Spinal cord (tissue), 10 donors: ENCODE data around the gene B3GNT9. TPM values are rescaled to one million over a fixed set of nuclear protein-coding genes. Genes with fewer than 3 reads are reported as not detected.

Source experiments
- DNase-seq, 6 donors: peaks; one replicate each; pipeline versions ENCODE4 v3.0.0 to v3.0.0-alpha.2; 2013 to 2015; ENCODE audit warnings: low spot score in 6 of 6, low read depth in 4 of 6
- H3K27ac ChIP-seq: one replicate; pipeline ENCODE4 v1.5.1; 2013; ENCODE audit warnings: low read depth, low read length, control low read depth
- H3K27me3 ChIP-seq: one replicate; pipeline ENCODE4 v1.6.1; 2013; ENCODE audit warnings: low read length; ENCODE audit not compliant: control insufficient read depth, insufficient read depth
- H3K36me3 ChIP-seq: one replicate; pipeline ENCODE4 v1.6.1; 2013; ENCODE audit warnings: low read length; ENCODE audit not compliant: control insufficient read depth, insufficient read depth
- H3K4me1 ChIP-seq: one replicate; pipeline ENCODE4 v1.6.1; 2013; ENCODE audit warnings: low read length; ENCODE audit not compliant: control insufficient read depth, insufficient read depth
- H3K4me3 ChIP-seq: one replicate; pipeline ENCODE4 v1.5.1; 2013; ENCODE audit warnings: low read depth, low read length, control low read depth
- H3K9me3 ChIP-seq: one replicate; pipeline ENCODE4 v1.6.1; 2013; ENCODE audit warnings: low read length; ENCODE audit not compliant: control insufficient read depth, insufficient read depth
- WGBS: methylation state at CpG from one replicate; pipeline ENCODE4 v1.1.5; 2013; ENCODE audit warnings: missing lambda C conversion rate; ENCODE audit not compliant: insufficient coverage; 5-methylcytosine and 5-hydroxymethylcytosine counted together
- polyA plus RNA-seq, 2 donors: library from polyadenylated mRNA; unstranded; fragments of 120-200 nt; gene quantifications; one replicate each; pipeline ENCODE4 v1.2.1, GENCODE V29; 2013; ENCODE audit not compliant: insufficient read length in 2 of 2
- total RNA-seq, 2 donors: library from RNA; depleted of rRNA in 1 of 2; stranded (reverse); fragments of 120-200 nt in 1 of 2; fragments of >200 nt in 1 of 2; gene quantifications; one replicate each; pipeline versions ENCODE4 v1.2.3 to v1.2.4, GENCODE V29; 2013 to 2014
- donor health status: healthy.

B3GNT9 gene
- total and polyA plus RNA-seq, 4 donors = 6.2 to 34.9 (median 11.0) TPM

- H3K4me1 ChIP-seq = peaks cover 45% of the 10 kb centered on the region
- no peaks in the 10 kb centered on the region for H3K9me3 ChIP-seq
- 49% methylated on average over 23 of the region's 26 CpGs for WGBS
- H3K27me3 ChIP-seq = no peaks in the 10 kb centered on the region
- no peak overlapping the region for H3K27ac ChIP-seq
- H3K4me3 ChIP-seq = no peak overlapping the region
- DNase-seq = peak in 1 of 6 donors; percentile 72
- peaks cover 13% of the 10 kb centered on the region for H3K36me3 ChIP-seq
Measured at GRCh38 chr16:67187175-67187890, 36.5 kb upstream of the B3GNT9 start.

GRCh38 chr16:67186550-67186950 lies 35.8 kb upstream of the B3GNT9 start:
- Histone ChIP-seq H3K4me1 (peaks cover 42% of the 10 kb centered on the region), H3K27me3 (no peaks in the 10 kb centered on the region), H3K4me3 (no peak overlapping the region), H3K9me3 (no peaks in the 10 kb centered on the region), H3K36me3 (peaks cover 13% of the 10 kb centered on the region), H3K27ac (no peak overlapping the region)
- WGBS = 93% methylated on average over 3 of the region's 5 CpGs
- DNase-seq = no peak

DNA sequence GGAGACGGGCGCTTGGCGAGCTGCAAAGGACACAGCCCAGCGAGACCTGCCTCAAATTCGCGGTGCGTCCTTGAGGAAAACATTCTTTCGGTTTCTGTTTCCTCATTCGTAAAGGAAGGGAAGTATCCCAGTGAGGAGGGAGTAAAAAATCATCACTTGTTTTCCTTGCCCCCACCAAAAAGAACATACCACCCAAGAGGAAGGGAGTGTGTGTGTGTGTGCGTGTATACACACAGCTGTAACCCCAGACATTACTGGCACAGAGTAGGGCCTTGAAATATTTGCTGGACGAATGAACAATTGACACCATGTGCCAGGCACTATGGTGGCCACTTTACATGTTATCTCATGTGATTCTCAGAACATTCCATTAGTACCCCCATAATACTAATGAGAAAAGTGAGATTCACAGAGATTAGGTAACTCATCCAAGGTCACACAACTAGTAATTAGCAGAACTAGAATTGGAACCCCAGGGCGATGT lies 34.9 kb upstream of the B3GNT9 start:
- DNase-seq = no peak
- Histone ChIP-seq H3K9me3 (no peaks in the 10 kb centered on the region), H3K27ac (no peak overlapping the region), H3K4me3 (no peak overlapping the region), H3K36me3 (peaks cover 14% of the 10 kb centered on the region), H3K4me1 (peaks cover 44% of the 10 kb centered on the region), H3K27me3 (no peaks in the 10 kb centered on the region)
- WGBS = 12% methylated on average over 8 of the region's 12 CpGs

DNA sequence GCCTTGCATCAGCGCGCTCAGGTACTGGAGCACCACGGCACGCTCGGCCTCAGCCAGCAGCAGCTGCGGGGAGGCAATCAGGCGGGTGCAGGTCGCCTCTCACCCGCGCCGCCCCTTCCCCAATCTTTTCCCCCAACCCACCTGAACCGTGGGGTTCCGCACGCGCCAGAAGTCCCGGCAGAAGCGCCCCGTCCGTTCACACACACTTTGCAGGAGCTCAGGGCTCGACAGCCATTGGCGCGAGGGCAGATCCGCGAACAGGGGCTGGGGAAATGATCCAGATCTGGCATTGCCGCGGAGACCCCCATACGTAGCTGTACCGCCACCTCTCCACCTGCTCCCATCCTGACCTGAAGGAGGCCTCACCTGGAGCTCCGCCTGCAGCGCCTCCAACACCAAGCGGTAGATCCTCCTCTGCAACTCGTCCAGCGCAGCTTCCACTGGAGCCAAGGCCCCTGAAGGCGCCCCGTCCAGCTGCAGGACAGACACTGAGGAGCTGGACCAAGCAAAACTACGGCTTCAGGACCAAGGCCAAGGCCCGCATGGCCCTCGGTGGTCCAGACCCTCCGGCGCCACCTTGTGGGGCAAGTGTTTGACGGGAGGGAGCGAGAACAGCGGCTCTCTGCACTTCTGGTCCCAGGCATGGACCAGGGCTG lies 34.3 kb upstream of the B3GNT9 start:
- Histone ChIP-seq H3K4me1 (peaks cover 47% of the 10 kb centered on the region), H3K27ac (peak overlapping the region; percentile 40), H3K4me3 (no peak overlapping the region), H3K36me3 (peaks cover 20% of the 10 kb centered on the region), H3K9me3 (no peaks in the 10 kb centered on the region), H3K27me3 (no peaks in the 10 kb centered on the region)
- WGBS = 12% methylated on average over 43 of the region's 43 CpGs
- peak in 4 of 6 donors; percentile 70 to 92 (median 80) for DNase-seq

DNA sequence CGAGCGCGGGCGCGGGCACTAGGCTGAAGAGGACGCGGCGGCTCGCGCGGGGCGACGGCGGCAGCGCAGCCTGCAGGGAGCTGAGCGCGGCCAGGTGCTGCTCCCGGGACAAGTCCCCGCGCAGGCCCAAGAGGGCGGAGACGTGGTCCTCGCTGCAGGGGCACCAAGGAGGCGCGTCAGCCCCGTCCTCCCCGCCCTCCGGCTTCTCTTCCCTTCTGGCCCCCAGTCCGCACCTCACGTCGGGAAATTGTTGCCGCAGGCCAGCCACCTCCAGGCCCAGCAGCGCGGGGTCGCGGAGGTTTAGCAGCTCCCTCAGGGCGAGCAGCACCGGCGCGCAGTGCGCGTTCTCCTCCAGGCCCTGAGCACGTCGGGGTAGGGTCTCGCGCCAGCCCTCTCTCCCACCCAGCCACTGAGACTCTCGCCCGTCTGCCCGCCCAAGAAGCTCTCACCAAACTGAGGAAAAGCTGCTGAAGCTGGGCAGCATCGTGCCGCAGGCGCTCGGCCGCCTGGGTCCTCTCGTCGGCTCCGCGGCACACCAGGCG lies 33.7 kb upstream of the B3GNT9 start:
- Histone ChIP-seq H3K4me1 (peaks cover 47% of the 10 kb centered on the region), H3K27me3 (no peaks in the 10 kb centered on the region), H3K4me3 (peak overlapping the region; percentile 68), H3K9me3 (no peaks in the 10 kb centered on the region), H3K36me3 (peaks cover 26% of the 10 kb centered on the region), H3K27ac (peak overlapping the region; percentile 87)
- no peak for DNase-seq
- WGBS = 5% methylated on average over 59 of the region's 59 CpGs

- Histone ChIP-seq H3K9me3 (no peaks in the 10 kb centered on the region), H3K27ac (peak within 1 kb of the TSS; percentile 87), H3K4me3 (peak within 1 kb of the TSS; percentile 68), H3K27me3 (no peaks in the 10 kb centered on the region), H3K4me1 (peaks cover 49% of the 10 kb centered on the region), H3K36me3 (peaks cover 31% of the 10 kb centered on the region)
- DNase-seq = peak; percentile 91 to 99 (median 92)
- under 1% methylated on average over 77 of the region's 77 CpGs for WGBS
Measured at GRCh38 chr16:67183627-67184452, 33.0 kb upstream of the B3GNT9 start, which contains the start of gene MATCAP1. MATCAP1 (minus strand) TSS chr16:67183963; CDS start chr16:67180610, 3,353 bp downstream.

DNA sequence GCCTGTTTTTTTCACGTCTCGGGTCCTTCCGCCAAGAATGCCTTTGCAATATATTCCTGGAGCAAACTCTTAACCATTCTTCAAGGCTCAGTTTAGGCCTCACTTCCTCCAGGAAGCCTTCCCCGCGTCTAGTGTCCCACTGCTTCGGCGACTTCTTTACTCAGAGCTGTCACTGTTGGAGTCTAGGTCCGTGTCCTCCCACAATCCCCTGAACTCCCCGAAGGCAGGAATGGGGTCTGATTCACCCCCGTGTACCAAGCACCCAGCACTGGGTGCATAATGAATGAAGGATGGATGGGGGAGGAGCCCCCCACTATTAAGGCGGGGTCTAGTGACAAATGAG lies 32.5 kb upstream of the B3GNT9 start:
- DNase-seq = no peak
- H3K4me3 ChIP-seq = peak overlapping the region; percentile 68
- H3K27me3 ChIP-seq = no peaks in the 10 kb centered on the region
- peaks cover 50% of the 10 kb centered on the region for H3K4me1 ChIP-seq
- H3K9me3 ChIP-seq = no peaks in the 10 kb centered on the region
- 3% methylated on average over 6 of the region's 11 CpGs for WGBS
- peak overlapping the region; percentile 87 for H3K27ac ChIP-seq
- peaks cover 27% of the 10 kb centered on the region for H3K36me3 ChIP-seq

DNA sequence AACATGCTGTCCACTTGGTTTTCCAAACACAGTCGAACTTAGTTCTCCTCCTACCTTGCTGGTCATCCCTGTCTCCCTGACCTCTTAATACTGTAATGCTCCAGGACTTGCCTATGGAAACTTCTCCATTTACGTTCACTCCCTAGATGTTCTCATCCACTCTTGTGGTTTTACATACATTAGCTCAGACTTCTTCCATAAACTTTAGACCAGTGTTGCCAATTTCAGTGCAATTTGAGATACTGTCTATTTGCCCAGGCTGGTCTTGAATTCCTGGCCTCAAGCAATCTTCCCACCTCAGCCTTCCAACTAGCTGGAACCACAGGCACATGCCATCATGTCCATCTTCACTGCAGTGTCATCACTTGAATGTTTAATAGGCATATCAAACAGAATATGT lies 31.5 kb upstream of the B3GNT9 start:
- DNase-seq = no peak
- Histone ChIP-seq H3K36me3 (peaks cover 27% of the 10 kb centered on the region), H3K27me3 (no peaks in the 10 kb centered on the region), H3K4me3 (no peak overlapping the region), H3K4me1 (peaks cover 53% of the 10 kb centered on the region), H3K27ac (no peak overlapping the region), H3K9me3 (no peaks in the 10 kb centered on the region)
- WGBS = 96% methylated on average over 2 of the region's 2 CpGs

DNA sequence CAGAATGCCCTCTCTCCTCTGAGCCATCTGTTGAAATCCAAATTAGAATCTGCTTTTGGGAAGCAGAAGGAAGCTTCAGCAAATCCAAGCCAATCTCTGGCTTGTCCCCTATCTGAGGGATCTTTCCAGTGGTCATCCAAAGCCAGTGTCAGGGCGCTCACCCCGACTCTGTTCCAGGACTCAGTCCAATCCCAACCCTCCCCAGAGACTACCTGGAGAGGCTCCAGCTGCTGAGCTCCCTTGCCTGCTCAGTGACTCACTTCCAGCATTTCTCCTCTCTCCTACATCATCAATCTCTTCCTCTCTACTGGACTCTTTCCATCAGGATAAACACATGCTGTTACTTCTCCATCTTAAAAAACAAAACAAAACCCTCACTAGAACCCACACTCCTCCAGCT lies 30.5 kb upstream of the B3GNT9 start:
- 94% methylated on average over 2 of the region's 2 CpGs for WGBS
- Histone ChIP-seq H3K4me1 (peaks cover 52% of the 10 kb centered on the region), H3K27me3 (no peaks in the 10 kb centered on the region), H3K4me3 (no peak overlapping the region), H3K36me3 (peaks cover 29% of the 10 kb centered on the region), H3K27ac (no peak overlapping the region), H3K9me3 (no peaks in the 10 kb centered on the region)
- no peak for DNase-seq
